Measurements from ENCODE around the gene MTA3.

MTA3 gene

DNA sequence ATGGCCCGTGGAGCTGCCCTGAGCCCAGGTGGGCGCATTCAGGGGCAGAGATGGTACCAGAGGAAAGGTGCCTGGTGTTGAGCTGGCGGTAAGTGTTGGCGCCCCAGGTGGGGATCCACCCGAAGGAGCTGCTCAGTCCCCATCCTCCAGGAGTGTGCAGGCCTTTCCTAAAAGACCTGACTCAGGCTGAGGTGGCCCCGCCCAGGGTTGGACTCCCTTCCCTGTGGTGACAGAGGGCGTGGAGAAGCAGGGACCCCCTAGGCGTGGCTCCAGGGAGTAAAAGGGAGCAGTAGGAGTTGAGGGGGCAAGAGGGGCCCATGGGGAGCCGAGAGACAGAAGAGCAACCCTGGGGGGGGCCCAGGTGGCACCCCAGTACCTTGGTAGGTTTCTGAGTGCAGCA is 193.1 kb downstream of the MTA3 start:
- in situ Hi-C loops (cut with MboI; ENCODE audit: low sequenced_read_pairs, unreplicated experiment) = no loop called here
- no peak for DNase-seq (ENCODE audit: low spot score)
- TF ChIP-seq, protein P1, sequence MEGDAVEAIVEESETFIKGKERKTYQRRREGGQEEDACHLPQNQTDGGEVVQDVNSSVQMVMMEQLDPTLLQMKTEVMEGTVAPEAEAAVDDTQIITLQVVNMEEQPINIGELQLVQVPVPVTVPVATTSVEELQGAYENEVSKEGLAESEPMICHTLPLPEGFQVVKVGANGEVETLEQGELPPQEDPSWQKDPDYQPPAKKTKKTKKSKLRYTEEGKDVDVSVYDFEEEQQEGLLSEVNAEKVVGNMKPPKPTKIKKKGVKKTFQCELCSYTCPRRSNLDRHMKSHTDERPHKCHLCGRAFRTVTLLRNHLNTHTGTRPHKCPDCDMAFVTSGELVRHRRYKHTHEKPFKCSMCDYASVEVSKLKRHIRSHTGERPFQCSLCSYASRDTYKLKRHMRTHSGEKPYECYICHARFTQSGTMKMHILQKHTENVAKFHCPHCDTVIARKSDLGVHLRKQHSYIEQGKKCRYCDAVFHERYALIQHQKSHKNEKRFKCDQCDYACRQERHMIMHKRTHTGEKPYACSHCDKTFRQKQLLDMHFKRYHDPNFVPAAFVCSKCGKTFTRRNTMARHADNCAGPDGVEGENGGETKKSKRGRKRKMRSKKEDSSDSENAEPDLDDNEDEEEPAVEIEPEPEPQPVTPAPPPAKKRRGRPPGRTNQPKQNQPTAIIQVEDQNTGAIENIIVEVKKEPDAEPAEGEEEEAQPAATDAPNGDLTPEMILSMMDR (IDR thresholded peaks at IDR 0.05; ENCODE audit: borderline replicate concordance, control extremely low read depth, extremely low read depth, insufficient read depth, missing control alignments) = no peak

DNA sequence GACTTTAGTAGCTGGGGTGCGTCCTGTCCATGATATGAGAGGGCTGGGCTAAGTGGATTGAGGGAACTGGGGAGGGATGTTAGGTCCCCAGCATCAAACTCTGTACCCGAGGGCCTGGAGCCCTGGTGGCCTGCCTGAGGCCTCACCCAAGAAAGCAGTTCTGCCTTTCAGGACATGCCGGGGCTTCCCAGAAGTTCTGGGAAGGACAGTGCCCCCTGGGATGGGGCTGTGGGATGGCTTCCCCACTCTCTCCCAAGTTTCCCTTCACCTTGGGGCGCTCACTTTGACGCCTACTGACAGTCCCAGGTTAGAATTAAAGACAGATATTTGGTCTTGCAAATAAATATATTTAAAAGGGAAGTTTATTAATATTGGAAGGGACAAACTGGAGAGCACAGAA is 193.7 kb downstream of the MTA3 start:
- in situ Hi-C loops (cut with MboI; ENCODE audit: low sequenced_read_pairs, unreplicated experiment) = no loop called here
- TF ChIP-seq, protein P1 (IDR thresholded peaks at IDR 0.05; ENCODE audit: borderline replicate concordance, control extremely low read depth, extremely low read depth, insufficient read depth, missing control alignments) = no peak
- no peak for DNase-seq (ENCODE audit: low spot score)

DNA sequence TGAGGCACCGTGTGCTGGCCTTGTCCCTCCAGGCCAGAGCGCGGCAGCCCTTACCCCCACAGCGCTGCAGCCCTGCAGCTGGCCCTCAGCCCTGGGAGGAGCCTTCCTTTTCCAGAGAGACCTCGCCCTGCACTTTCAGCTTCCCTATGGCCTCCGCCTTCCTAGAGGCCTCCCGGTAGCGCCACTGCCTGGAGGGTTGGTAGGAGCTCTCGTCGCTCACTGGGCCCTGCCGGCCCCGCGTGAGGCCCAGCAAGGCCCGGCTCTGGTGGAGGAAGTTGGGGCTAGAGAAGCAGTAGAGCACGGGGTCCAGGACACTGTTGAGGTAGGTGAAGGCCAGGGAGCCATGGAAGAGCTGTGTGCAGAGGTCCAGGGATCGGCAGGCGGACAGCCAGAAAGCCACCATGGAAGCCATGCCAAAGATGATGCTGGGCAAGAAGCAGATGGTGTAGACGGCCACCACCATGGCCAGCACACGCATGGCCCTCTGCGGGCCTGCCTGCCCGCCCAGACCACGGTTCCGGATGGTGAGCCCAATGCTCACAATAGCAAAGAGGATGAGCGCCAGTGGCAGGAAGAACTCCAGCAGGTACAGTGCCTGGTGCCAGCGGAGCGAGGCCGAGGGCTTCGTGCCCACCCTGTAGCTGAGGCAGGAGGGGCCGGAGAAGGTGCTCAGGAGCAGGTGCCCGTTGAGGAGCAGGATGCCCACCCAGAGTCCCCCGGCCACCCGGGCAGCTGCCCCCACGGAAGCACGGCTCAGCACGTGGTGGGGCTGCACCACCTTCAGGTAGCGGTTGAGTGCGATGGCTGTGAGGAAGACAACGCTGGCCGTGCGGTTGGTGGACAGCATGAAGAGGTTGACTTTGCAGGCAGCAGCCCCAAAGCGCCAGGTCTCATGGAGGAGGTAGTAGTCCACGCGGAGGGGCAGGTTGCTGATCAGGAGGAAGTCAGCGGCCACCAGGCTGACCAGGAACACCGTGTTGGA is 194.7 kb downstream of the MTA3 start:
- in situ Hi-C loops (cut with MboI; ENCODE audit: low sequenced_read_pairs, unreplicated experiment) = no loop called here

DNA sequence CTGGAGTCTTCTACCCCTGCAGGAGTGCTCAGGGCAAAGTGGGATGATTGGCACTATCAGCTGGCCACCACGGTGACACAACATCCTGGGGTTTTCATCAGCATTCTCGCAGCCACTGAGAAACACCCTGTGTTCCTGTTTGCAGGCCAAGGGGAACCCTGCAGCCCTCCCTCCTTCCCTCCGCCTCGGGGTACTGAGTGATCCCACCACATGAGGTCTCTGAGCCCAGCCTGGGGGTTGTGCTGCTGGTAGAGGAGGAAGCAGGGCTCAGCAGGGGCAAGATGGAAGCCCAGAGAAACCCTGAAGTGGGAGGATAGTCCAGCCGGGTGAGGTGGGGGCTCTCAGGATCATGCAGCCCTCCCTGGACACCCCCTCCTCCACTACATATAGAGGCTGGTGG is 195.7 kb downstream of the MTA3 start, which contains the start of gene OXER1:
OXER1 (minus strand) TSS at position 40 of the 400 bp plus-strand sequence. CDS start 73 bp downstream, outside the sequence.
- in situ Hi-C loops (cut with MboI; ENCODE audit: low sequenced_read_pairs, unreplicated experiment) = no loop called here
- TF ChIP-seq, protein P1 (IDR thresholded peaks at IDR 0.05; ENCODE audit: borderline replicate concordance, control extremely low read depth, extremely low read depth, insufficient read depth, missing control alignments) = no peak
- peak; percentile 32 for DNase-seq (ENCODE audit: low spot score)

More for the DNA sequence above, 194.7 kb downstream of the MTA3 start:
- no peak for DNase-seq (ENCODE audit: low spot score)
- TF ChIP-seq, protein P1 (IDR thresholded peaks at IDR 0.05; ENCODE audit: borderline replicate concordance, control extremely low read depth, extremely low read depth, insufficient read depth, missing control alignments) = no peak

DNA sequence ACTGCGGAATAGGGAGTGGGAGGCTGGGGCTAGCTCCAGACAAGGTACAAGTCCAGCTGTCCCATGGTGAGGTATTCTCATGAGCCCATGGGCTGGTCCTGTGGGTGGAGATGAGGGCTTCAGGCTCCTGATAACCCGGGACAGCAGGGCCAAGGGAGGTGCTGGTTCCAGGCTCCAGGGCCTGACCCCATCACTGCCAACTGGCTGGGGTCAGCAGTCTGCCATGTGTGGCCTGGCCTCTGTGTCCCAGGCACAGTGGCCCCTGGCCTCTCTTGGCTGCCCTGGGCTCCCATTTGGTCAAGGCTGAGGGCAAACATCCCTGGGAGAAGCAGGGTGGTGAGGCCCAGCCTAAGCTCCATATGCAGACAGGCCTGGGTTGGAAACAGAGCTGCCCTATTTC is 196.5 kb downstream of the MTA3 start:
- in situ Hi-C loops (cut with MboI; ENCODE audit: low sequenced_read_pairs, unreplicated experiment) = no loop called here
- no peak for DNase-seq (ENCODE audit: low spot score)
- TF ChIP-seq, protein P1 (IDR thresholded peaks at IDR 0.05; ENCODE audit: borderline replicate concordance, control extremely low read depth, extremely low read depth, insufficient read depth, missing control alignments) = no peak

DNA sequence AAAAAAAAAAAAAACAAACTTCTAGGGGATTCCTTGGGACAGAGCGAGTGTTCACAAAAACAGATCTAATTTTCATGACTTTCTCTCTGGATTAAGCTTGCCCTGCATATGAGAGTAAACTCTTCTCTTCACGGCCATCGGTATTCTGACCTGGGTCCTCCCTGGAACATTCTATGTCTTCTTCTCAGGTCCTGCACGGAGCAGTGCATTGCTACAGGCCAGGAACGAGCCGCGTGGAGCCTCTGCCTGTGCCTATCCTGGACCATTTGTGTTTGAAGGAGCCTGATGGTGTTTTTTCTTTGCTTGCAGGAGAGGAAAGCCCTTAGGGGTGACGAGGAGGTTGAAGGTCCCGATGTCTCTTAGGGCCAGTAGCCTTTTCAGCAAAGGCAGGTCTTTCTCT is 197.3 kb downstream of the MTA3 start:
- no peak for DNase-seq (ENCODE audit: low spot score)
- in situ Hi-C loops (cut with MboI; ENCODE audit: low sequenced_read_pairs, unreplicated experiment) = no loop called here
- TF ChIP-seq, protein P1 (IDR thresholded peaks at IDR 0.05; ENCODE audit: borderline replicate concordance, control extremely low read depth, extremely low read depth, insufficient read depth, missing control alignments) = no peak

All from GM13976 (cell line).